HEK293T (cell line): Measurements from ENCODE around the gene LRRC2.

ENCODE experiments used
- CTCF ChIA-PET: fragments of 350-600 bp; formaldehyde crosslinking; extraction: SDS; loops from one replicate; lab custom pipeline; 2021; ENCODE audit warnings: antibody characterized with exemption, inconsistent platforms; lab: Yijun Ruan, JAX
- POLR2A ChIA-PET: fragments of 350-600 bp; formaldehyde crosslinking; extraction: SDS; loops from one replicate; lab custom pipeline; 2020; ENCODE audit warnings: antibody characterized with exemption, inconsistent platforms; lab: Yijun Ruan, JAX
- DNase-seq: peaks from one replicate; pipeline ENCODE4 v3.0.0; 2012; ENCODE audit warnings: mixed read lengths; ENCODE audit errors: extremely low spot score
- ARNT ChIP-seq: fragments of 450-650 bp; IDR thresholded peaks from 2 replicates; pipeline ENCODE4 v1.6.1; 2017; ENCODE audit warnings: mild to moderate bottlenecking
- BHLHE40 ChIP-seq: fragments of 450-650 bp; IDR thresholded peaks from 2 replicates; pipeline ENCODE4 v1.6.1; 2016; ENCODE audit warnings: mild to moderate bottlenecking, moderate library complexity, borderline replicate concordance
- CTBP1 ChIP-seq: fragments of 450-650 bp; IDR thresholded peaks from 2 replicates; pipeline ENCODE4 v1.6.1; 2016; ENCODE audit warnings: borderline replicate concordance
- ELF4 ChIP-seq: fragments of 450-650 bp; IDR thresholded peaks from 2 replicates; pipeline ENCODE4 v1.6.1; 2017; ENCODE audit warnings: antibody characterized with exemption
- FOXA1 ChIP-seq: fragments of 450-650 bp; IDR thresholded peaks from 2 replicates; pipeline ENCODE4 v1.6.1; 2016; ENCODE audit warnings: mild to moderate bottlenecking
- FOXK2 ChIP-seq: fragments of 450-650 bp; IDR thresholded peaks from 2 replicates; pipeline ENCODE4 v1.6.1; 2016; ENCODE audit warnings: mild to moderate bottlenecking
- FOXM1 ChIP-seq: fragments of 450-650 bp; IDR thresholded peaks from 2 replicates; pipeline ENCODE4 v1.6.1; 2017; ENCODE audit warnings: mild to moderate bottlenecking, borderline replicate concordance
- HDGF ChIP-seq: fragments of 450-650 bp; IDR thresholded peaks from 2 replicates; pipeline ENCODE4 v1.6.1; 2017; ENCODE audit warnings: antibody characterized with exemption, borderline replicate concordance
- L3MBTL2 ChIP-seq: fragments of 450-650 bp; conservative IDR thresholded peaks from 2 replicates; pipeline ENCODE4 v1.6.1; 2016; ENCODE audit warnings: mild to moderate bottlenecking
- LEF1 ChIP-seq: fragments of 450-650 bp; IDR thresholded peaks from 2 replicates; pipeline ENCODE4 v1.6.1; 2017; ENCODE audit warnings: mild to moderate bottlenecking, borderline replicate concordance
- NFRKB ChIP-seq: fragments of 450-650 bp; IDR thresholded peaks from 2 replicates; pipeline ENCODE4 v1.6.1; 2016; ENCODE audit warnings: mild to moderate bottlenecking, moderate library complexity
- SP1 ChIP-seq: fragments of 450-650 bp; IDR thresholded peaks from 2 replicates; pipeline ENCODE4 v1.6.1; 2017
- SUZ12 ChIP-seq: fragments of 450-650 bp; IDR thresholded peaks from 2 replicates; pipeline ENCODE4 v1.6.1; 2016; ENCODE audit warnings: mild to moderate bottlenecking
- TARDBP ChIP-seq: fragments of 450-650 bp; IDR thresholded peaks from 2 replicates; pipeline ENCODE4 v1.6.1; 2016
- ZNF384 ChIP-seq: fragments of 450-650 bp; IDR thresholded peaks from 2 replicates; pipeline ENCODE4 v1.6.1; 2016
- TF ChIP-seq, protein P1 (sequence below): fragments of 450-650 bp; IDR thresholded peaks from 2 replicates; pipeline ENCODE4 v1.6.1; 2016

The LRRC2 gene

DNA sequence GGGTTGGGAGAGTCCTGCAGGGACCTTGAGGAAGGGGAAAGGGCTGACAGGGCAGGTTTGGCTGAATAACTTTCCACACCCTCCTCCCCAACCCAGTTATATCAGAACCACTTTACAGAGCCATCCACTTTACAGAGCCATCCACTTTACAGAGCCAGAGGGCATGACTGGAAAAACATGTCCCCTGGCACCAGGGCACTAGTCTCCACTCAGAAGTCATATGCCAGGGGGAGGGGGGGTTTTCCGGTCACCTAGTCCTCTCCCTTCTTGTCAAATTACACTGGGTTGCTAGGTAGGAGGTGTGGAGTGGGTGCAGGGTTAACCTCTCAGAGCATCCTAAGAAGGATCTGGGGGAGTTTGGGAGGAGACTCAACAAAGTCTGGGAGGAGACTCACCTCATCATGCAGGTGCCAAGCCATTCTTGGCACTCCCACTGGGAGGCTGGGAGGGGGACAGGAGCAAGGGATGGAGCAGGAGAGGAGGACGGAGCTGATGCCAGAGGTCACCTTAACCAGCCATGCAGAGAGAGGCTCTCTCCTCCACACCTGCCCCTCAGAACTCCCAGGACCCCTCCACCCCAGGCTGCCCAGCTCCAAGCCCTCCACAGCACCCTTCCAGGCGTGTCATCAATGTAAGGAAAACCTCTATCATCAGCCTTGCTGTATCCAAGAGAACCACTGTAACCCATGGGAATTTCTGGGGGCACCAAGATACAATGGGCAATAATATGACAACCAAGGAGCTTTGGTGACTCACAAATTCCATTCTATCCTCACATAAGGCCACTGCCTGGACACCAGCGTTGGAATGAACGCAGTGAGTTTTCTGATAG, 1.7 kb downstream of the LRRC2 start:
- DNase-seq = no peak
- ChIA-PET POLR2A (no interaction called here), CTCF (interaction anchor here (0.7 kb wide), 1 partner anchor 61 kb away, joined by 3 read pairs; no protein-coding TSS in a partner anchor)
- no peak for TF ChIP-seq FOXA1
- no peak for TF ChIP-seq ARNT
- TF ChIP-seq SP1 = no peak
- no peak for TF ChIP-seq NFRKB
- no peak for TF ChIP-seq ELF4
- TF ChIP-seq FOXM1 = no peak
- TF ChIP-seq BHLHE40 = no peak
- TF ChIP-seq L3MBTL2 = no peak
- no peak for TF ChIP-seq TARDBP
- TF ChIP-seq, protein P1, sequence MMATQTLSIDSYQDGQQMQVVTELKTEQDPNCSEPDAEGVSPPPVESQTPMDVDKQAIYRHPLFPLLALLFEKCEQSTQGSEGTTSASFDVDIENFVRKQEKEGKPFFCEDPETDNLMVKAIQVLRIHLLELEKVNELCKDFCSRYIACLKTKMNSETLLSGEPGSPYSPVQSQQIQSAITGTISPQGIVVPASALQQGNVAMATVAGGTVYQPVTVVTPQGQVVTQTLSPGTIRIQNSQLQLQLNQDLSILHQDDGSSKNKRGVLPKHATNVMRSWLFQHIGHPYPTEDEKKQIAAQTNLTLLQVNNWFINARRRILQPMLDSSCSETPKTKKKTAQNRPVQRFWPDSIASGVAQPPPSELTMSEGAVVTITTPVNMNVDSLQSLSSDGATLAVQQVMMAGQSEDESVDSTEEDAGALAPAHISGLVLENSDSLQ = no peak
- no peak for TF ChIP-seq HDGF
- TF ChIP-seq ZNF384 = no peak
- TF ChIP-seq SUZ12 = no peak
- no peak for TF ChIP-seq CTBP1
- TF ChIP-seq FOXK2 = no peak
- TF ChIP-seq LEF1 = no peak

DNA sequence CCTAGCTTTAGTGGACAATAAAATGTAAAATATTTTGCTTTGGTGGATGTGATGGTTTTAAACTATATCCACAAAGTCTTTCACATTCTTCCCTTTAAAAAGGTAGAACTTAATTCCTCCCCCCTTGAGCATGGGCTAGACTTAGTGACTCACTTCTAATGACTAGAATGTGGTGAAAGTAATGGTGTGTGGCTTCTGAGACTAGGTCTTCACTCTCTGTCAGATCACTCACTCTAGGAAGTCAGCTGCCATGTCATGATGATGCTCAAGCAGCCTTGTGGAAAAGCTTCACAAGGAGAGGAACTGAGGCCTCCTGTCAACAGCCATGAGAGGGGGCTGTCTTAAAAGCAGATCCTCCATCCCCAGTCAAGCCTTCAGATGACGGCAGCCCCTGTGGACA, 4.2 kb downstream of the LRRC2 start:
- TF ChIP-seq LEF1 = no peak
- TF ChIP-seq FOXM1 = no peak
- TF ChIP-seq FOXA1 = no peak
- TF ChIP-seq ELF4 = no peak
- TF ChIP-seq L3MBTL2 = no peak
- TF ChIP-seq BHLHE40 = no peak
- no peak for TF ChIP-seq CTBP1
- TF ChIP-seq NFRKB = no peak

GRCh38 chr3:46561511-46561910, 4.6 kb downstream of the LRRC2 start:
- TF ChIP-seq LEF1 (no peak), HDGF (no peak), FOXA1 (no peak), CTBP1 (no peak), L3MBTL2 (no peak), TARDBP (no peak), BHLHE40 (no peak), SP1 (no peak), FOXM1 (no peak), ZNF384 (no peak), ARNT (no peak), FOXK2 (no peak), NFRKB (no peak), ELF4 (no peak), SUZ12 (no peak)
- TF ChIP-seq, protein P1 = no peak
- no peak for DNase-seq
- CTCF ChIA-PET = interaction anchor here (0.6 to 1.2 kb wide), 2 partner anchors 14 to 73 kb away, joined by 5 to 9 read pairs; no protein-coding TSS in a partner anchor
- POLR2A ChIA-PET = no interaction called here

More for the DNA sequence above, 4.2 kb downstream of the LRRC2 start:
- CTCF ChIA-PET = interaction anchor here (0.6 to 1.2 kb wide), 2 partner anchors 14 to 73 kb away, joined by 5 to 9 read pairs; no protein-coding TSS in a partner anchor
- DNase-seq = no peak
- POLR2A ChIA-PET = no interaction called here

DNA sequence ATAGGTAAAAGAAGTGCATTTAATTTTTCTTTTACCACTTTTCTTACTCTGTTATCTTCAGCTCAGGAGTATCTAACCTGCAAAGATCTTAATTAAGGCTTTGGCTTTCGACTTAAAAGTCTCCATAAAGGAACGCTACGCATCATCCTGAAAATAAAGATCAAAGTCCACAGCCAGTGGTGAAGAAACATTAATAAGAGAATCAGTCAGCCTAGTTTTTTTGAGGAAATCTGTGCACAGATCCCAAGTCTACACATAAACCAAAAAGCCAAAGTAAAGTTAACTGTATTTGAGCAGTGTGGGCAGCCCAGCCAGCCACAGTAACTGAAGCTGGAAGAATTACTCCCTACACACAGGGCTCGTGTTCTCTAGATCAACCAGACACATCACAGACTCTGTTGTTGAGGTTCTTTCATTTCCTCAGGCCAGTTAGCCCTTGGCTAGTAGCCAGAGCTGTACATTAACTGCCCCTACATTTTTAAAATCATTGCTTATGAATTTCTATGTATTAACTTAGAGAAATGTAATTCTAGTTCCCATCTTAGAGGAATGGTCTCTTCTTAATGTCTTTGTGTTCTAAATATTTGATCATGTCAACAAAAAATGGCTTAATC, 6.9 kb downstream of the LRRC2 start:
- DNase-seq = no peak
- TF ChIP-seq BHLHE40 (no peak), FOXK2 (no peak), FOXM1 (no peak), ARNT (no peak), NFRKB (no peak), L3MBTL2 (no peak)
- ChIA-PET CTCF (interaction anchor here (0.7 to 2.5 kb wide), 4 partner anchors 67 to 1742 kb away, joined by 3 to 18 read pairs (median 4); partner anchors contain the start of gene NME6), POLR2A (no interaction called here)

- TF ChIP-seq CTBP1 (no peak), L3MBTL2 (peak; percentile 29; the same call in 1 of the 2 replicates), ARNT (no peak)
- ChIA-PET POLR2A (interaction anchor here (0.6 to 0.7 kb wide), 5 partner anchors 16 to 71 kb away, joined by 3 read pairs; no protein-coding TSS in a partner anchor), CTCF (interaction anchor here (0.5 to 2.5 kb wide), 8 partner anchors 13 to 1743 kb away, joined by 3 to 18 read pairs (median 4); partner anchors contain the start of genes NME6 and RTP3)
- DNase-seq = peak; percentile 83
These were observed 7.7 kb downstream of the LRRC2 start for GRCh38 chr3:46558184-46559043.
